Sigmoid colon (tissue), 7 donors: ENCODE results near the gene TP73. TPM values are rescaled to one million over a fixed set of nuclear protein-coding genes. Genes with fewer than 3 reads are reported as not detected.

Experiments
- DNase-seq: peaks from one replicate; pipeline ENCODE4 v3.0.0-alpha.2; 2019
- H3K27ac ChIP-seq, 4 donors: fragments of 200-600 bp; sonication (generic); one replicate each; pipeline ENCODE4 v1.5.1; 2016 to 2019; ENCODE audit warnings: mild to moderate bottlenecking in 1 of 4
- H3K27me3 ChIP-seq, 3 donors: fragments of 200-600 bp; sonication (generic); one replicate each; pipeline ENCODE4 v1.5.1; 2019; ENCODE audit warnings: mild to moderate bottlenecking in 1 of 3
- H3K36me3 ChIP-seq, 4 donors: fragments of 200-600 bp; sonication (generic); one replicate each; pipeline ENCODE4 v1.5.1; 2016 to 2019
- H3K4me1 ChIP-seq, 4 donors: fragments of 200-600 bp; sonication (generic); one replicate each; pipeline ENCODE4 v1.5.1; 2017 to 2019
- H3K4me3 ChIP-seq, 4 donors: fragments of 200-600 bp; sonication (generic); one replicate each; pipeline ENCODE4 v1.5.1; 2017 to 2019; ENCODE audit warnings: mild to moderate bottlenecking in 2 of 4, moderate library complexity in 1 of 4
- H3K9me3 ChIP-seq, 4 donors: fragments of 200-600 bp in 3 of 4; sonication (generic) in 3 of 4; one replicate each; pipeline versions ENCODE4 v1.5.1 to v1.6.1; 2013 to 2019
- CTCF ChIP-seq, 4 experiments: fragments of 450-650 bp in 3 of 4; fragments of 200-600 bp in 1 of 4; IDR thresholded peaks; one replicate each; pipeline ENCODE4 v1.5.1; 2016 to 2019; ENCODE audit warnings: antibody characterized with exemption in 4 of 4, mild to moderate bottlenecking in 3 of 4, moderate library complexity in 2 of 4
- EP300 ChIP-seq, 4 donors: sonication (generic); formaldehyde crosslinking; IDR thresholded peaks; one replicate each; pipeline ENCODE4 v1.6.1; 2017; ENCODE audit warnings: antibody characterized with exemption in 4 of 4
- POLR2A ChIP-seq, 2 donors: fragments of 450-650 bp; IDR thresholded peaks; one replicate each; pipeline ENCODE4 v1.6.1; 2016; ENCODE audit warnings: antibody characterized with exemption in 2 of 2, mild to moderate bottlenecking in 2 of 2, moderate library complexity in 2 of 2
- POLR2AphosphoS5 ChIP-seq, 4 donors: sonication (generic); formaldehyde crosslinking; IDR thresholded peaks; one replicate each; pipeline ENCODE4 v1.6.1; 2017; ENCODE audit warnings: antibody characterized with exemption in 4 of 4
- WGBS, 2 donors: extraction: QIAGEN DNeasy Blood & Tissue Kit; methylation state at CpG; one replicate each; pipeline ENCODE4 v1.1.7; 2013; 5-methylcytosine and 5-hydroxymethylcytosine counted together
- intact Hi-C: fragments of 100-400 bp; cut with DNase I; formaldehyde crosslinking; loops from one replicate; pipeline ENCODE4 v1.15.1; 2023
- polyA plus RNA-seq, 3 donors: library from polyadenylated mRNA; stranded (reverse); fragments of 200-250 nt; gene quantifications; one replicate each; pipeline ENCODE4 v1.2.3, GENCODE V29; 2013
- total RNA-seq, 4 donors: library from RNA; depleted of rRNA; stranded (reverse); fragments of >200 nt; gene quantifications; one replicate each; pipeline ENCODE4 v1.1.0, GENCODE V29; 2016
- donor health status: healthy with polysubstance abuse.
- donor health status: Bipolar disorder and iron deficiency.
- donor health status: healthy.

Gene TP73
- total and polyA plus RNA-seq, 7 donors: 0.22 to 0.69 TPM; not detected in 5

- DNase-seq: no peak
- H3K27ac ChIP-seq: no peak overlapping the region
- H3K9me3 ChIP-seq: no peaks in the 10 kb centered on the region
- no peaks in the 10 kb centered on the region for H3K36me3 ChIP-seq
- no peaks in the 10 kb centered on the region for H3K4me1 ChIP-seq
- intact Hi-C loops: no loop called here
- peaks cover 0 to 35% (median 8%) of the 10 kb centered on the region in 3 donors for H3K27me3 ChIP-seq
- H3K4me3 ChIP-seq: no peak overlapping the region
- no peak for TF ChIP-seq EP300 (IDR thresholded peaks at IDR 0.05)
- TF ChIP-seq CTCF (IDR thresholded peaks at IDR 0.05): no peak
- 80 to 81% methylated on average over 12 of the region's 12 CpGs for WGBS, 2 donors
Observed at GRCh38 chr1:3762873-3763228, 110.5 kb downstream of the TP73 start.

- Histone ChIP-seq H3K27ac (no peak overlapping the region), H3K9me3 (no peaks in the 10 kb centered on the region), H3K27me3 (peaks cover 0 to 35% (median 8%) of the 10 kb centered on the region in 3 donors), H3K4me3 (no peak overlapping the region), H3K36me3 (no peaks in the 10 kb centered on the region), H3K4me1 (no peaks in the 10 kb centered on the region)
- WGBS, 2 donors: 82 to 85% methylated on average over 31 of the region's 31 CpGs
- DNase-seq: no peak
- intact Hi-C loops: no loop called here
- TF ChIP-seq EP300 (IDR thresholded peaks at IDR 0.05) (no peak), POLR2A (IDR thresholded peaks at IDR 0.05) (no peak), POLR2AphosphoS5 (IDR thresholded peaks at IDR 0.05) (no peak), CTCF (IDR thresholded peaks at IDR 0.05) (no peak)
Observed at GRCh38 chr1:3763351-3764125, 111.2 kb downstream of the TP73 start.

GRCh38 chr1:3767328-3767925 lies 115.1 kb downstream of the TP73 start:
- WGBS, 2 donors: 88 to 92% methylated on average over 17 of the region's 17 CpGs
- TF ChIP-seq POLR2A (IDR thresholded peaks at IDR 0.05) (no peak), POLR2AphosphoS5 (IDR thresholded peaks at IDR 0.05) (no peak), CTCF (IDR thresholded peaks at IDR 0.05) (no peak), EP300 (IDR thresholded peaks at IDR 0.05) (no peak)
- no peak overlapping the region for H3K27ac ChIP-seq
- no peaks in the 10 kb centered on the region for H3K9me3 ChIP-seq
- no peak for DNase-seq
- intact Hi-C loops: no loop called here
- H3K36me3 ChIP-seq: no peaks in the 10 kb centered on the region
- H3K4me1 ChIP-seq: peaks cover 0 to 15% (median 13%) of the 10 kb centered on the region in 4 donors
- peaks cover 0 to 13% (median 6%) of the 10 kb centered on the region in 3 donors for H3K27me3 ChIP-seq
- no peak overlapping the region for H3K4me3 ChIP-seq

- WGBS, 2 donors: 83 to 89% methylated on average over 22 of the region's 22 CpGs
- Histone ChIP-seq H3K9me3 (no peaks in the 10 kb centered on the region), H3K27me3 (no peaks in the 10 kb centered on the region), H3K27ac (no peak overlapping the region), H3K4me1 (peaks cover 0 to 25% (median 22%) of the 10 kb centered on the region in 4 donors), H3K4me3 (no peak overlapping the region), H3K36me3 (no peaks in the 10 kb centered on the region)
- TF ChIP-seq POLR2A (IDR thresholded peaks at IDR 0.05): no peak
- no peak for TF ChIP-seq EP300 (IDR thresholded peaks at IDR 0.05)
- no peak for TF ChIP-seq POLR2AphosphoS5 (IDR thresholded peaks at IDR 0.05)
- TF ChIP-seq CTCF (IDR thresholded peaks at IDR 0.05): no peak
- intact Hi-C loops: no loop called here
- no peak for DNase-seq
Observed at GRCh38 chr1:3768811-3769390, 116.6 kb downstream of the TP73 start.
